GM19043 (cell line): ENCODE measurements around the gene TRAF4.
"Not testable (repeated sequence)": the region's sequence is repeated elsewhere in the genome, so short reads cannot be mapped to it uniquely, and the experiment has no call there.

Experiments
- ATAC-seq: cut with Tn5 transposase; IDR thresholded peaks from one replicate; pipeline ENCODE4 v1.9.1; 2021; ENCODE audit warnings: low read depth; ENCODE audit not compliant: unreplicated experiment

Gene TRAF4

GRCh38 chr17:28726627-28727491 lies 17.0 kb upstream of the TRAF4 start:
- peak; percentile 38 for ATAC-seq

- no peak for ATAC-seq
Observed at GRCh38 chr17:28728364-28729200, 15.2 kb upstream of the TRAF4 start, which contains the start of gene NEK8. Gene NEK8 (plus strand): TSS chr17:28728788. CDS start chr17:28728814, 26 bp downstream.

DNA sequence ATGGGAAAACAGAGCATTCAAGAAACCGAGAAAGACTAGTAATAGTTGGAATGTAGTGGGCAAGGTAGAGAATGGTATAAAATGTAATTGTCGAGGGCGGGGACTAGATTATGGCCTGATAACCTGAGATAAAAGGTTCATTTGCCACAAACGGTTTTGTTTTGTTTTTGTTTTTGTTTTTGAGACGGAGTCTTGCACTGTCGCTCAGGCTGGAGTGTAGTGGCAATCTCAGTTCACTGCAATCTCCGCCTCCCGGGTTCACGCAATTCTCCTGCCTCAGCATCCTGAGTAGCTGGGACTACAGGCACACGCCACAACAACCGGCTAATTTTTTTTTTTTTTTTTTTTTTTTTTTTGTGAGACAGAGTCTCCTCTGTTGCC lies 13.9 kb upstream of the TRAF4 start:
- no peak for ATAC-seq

GRCh38 chr17:28733346-28733745 lies 10.5 kb upstream of the TRAF4 start:
- ATAC-seq: no peak

DNA sequence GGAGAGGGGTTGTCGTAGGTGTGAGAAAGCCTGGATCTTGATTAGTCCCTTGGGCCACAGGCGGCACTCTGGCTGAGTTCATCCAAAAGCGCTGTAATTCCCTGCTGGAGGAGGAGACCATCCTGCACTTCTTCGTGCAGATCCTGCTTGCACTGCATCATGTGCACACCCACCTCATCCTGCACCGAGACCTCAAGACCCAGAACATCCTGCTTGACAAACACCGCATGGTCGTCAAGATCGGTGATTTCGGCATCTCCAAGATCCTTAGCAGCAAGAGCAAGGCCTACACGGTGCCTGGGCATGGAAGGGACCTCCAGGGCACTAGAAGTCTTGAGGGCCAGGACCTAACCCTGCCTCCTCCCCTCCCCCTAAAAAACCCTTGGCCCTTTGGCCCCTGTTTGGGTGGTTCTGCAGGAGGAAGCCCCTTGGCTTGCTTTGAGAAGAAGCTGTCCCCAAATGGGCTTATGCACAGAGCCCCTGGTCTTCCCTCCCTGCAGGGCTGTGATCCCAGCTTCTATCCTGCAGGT lies 9.0 kb upstream of the TRAF4 start:
- ATAC-seq: no peak

DNA sequence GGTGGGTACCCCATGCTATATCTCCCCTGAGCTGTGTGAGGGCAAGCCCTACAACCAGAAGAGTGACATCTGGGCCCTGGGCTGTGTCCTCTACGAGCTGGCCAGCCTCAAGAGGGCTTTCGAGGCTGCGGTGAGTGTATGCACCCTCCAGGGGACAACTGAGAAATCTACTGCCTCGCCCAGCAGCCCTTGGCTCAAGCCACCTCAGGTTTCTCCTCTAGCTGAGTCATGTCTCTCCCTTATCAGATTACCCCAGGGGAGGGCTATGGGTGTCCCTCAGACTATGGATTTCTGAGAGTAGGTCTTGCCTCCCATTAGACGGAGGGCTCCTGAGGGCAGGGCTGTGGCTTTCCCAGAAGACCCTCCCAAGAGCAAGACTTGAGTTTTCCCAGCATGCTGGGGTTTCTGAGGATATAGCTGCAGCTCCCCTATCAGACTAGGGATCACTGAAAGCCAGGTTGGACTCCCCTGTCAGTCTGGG lies 8.5 kb upstream of the TRAF4 start:
- no peak for ATAC-seq

- ATAC-seq: not testable (repeated sequence)
Observed at GRCh38 chr17:28735913-28736769, 7.7 kb upstream of the TRAF4 start.

DNA sequence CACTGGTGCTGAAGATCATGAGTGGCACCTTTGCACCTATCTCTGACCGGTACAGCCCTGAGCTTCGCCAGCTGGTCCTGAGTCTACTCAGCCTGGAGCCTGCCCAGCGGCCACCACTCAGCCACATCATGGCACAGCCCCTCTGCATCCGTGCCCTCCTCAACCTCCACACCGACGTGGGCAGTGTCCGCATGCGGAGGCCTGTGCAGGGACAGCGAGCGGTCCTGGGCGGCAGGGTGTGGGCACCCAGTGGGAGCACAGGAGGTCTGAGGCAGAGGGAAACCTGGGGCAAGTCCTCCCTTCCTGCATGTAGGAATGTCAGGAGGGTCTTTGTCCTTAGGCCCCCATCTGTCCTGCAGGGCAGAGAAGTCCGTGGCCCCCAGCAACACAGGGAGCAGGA lies 6.5 kb upstream of the TRAF4 start:
- ATAC-seq: no peak

- ATAC-seq: peak; percentile 64
Observed at GRCh38 chr17:28737770-28738679, 5.8 kb upstream of the TRAF4 start.

GRCh38 chr17:28738680-28739384 lies 5.0 kb upstream of the TRAF4 start:
- ATAC-seq: no peak

DNA sequence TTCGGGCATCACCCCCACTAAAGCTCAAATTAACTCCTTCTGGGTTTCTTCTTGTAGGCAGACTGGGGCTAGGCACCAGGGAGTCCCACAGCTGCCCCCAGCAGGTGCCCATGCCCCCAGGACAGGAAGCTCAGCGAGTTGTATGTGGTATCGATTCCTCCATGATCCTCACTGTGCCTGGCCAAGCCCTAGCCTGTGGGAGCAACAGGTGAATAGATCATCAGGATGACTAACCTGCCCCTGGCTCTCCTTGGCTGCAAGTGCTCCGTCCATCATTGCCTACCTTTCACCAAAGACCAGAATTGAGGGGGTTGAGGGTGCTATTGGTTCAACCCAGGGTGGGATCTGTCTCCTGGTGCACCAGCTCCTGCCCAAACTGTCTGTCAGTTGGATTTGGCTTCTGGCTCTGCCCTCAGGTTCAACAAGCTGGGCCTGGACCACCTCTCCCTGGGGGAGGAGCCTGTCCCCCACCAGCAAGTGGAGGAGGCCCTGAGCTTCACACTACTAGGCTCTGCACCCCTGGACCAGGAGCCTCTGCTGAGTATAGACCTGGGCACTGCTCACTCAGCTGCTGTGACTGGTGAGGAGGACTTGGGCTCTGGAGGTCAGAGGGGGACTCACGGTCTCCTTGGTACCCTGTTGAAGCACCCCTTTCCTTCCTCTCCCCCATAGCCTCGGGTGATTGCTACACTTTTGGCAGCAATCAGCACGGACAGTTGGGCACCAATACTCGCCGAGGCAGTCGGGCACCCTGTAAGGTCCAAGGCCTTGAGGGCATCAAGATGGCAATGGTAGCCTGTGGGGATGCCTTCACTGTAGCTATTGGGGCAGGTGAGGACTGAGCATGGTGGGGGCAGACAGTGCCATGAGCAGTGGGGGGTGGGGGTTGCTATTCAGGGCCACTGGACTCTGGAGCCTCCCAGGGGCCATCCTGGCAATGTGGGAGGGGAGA lies 3.1 kb upstream of the TRAF4 start:
- no peak for ATAC-seq

DNA sequence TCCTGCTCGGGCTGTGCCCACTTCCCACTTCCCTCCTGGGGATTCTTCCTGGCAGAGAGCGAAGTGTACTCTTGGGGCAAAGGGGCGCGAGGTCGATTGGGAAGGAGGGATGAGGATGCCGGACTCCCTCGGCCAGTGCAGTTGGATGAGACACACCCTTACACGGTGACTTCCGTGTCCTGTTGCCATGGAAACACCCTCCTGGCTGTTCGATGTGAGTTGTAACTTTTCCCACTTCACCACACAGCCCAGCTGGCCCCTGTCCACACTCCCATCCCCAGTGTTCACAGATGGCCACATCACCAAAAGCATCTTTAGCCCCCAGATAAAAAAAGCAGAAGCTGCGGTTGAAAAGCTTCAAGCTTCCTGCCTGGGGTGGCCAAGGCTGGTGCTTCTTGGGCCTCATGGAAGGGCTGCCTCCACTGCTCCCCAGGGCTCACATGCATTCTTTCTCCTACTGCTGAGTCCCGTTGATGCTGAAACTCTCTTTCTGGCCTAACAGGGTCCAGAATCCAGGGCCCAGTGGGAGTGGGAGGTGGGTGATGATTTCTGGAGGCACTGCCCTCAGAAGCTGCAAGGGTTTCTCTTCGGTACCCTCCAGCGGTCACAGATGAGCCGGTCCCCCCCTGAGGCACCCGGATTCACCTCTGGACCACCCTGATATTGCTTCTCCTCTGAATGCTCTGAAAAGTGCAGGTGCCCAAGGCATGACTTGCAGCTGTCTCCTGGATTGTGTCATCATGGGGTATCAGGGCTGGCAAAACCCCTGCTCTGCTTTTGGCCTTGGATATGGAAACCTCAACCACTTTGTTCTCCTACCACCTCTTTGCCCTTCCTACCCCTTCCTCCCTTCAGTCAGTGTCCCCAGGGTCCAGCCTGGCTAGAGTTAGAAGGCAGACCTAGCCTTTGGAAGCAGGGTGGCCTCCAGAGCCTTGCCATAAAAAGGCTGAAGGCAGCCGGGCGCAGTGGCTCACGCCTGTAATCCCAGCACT lies 2.2 kb upstream of the TRAF4 start:
- no peak for ATAC-seq

- ATAC-seq: no peak
Observed at GRCh38 chr17:28744104-28744971, 527 bp downstream of the TRAF4 start.

- ATAC-seq: no peak
Observed at GRCh38 chr17:28744972-28745785, 1.4 kb downstream of the TRAF4 start.
